Measurements from ENCODE around the gene WAC.

- TF ChIP-seq CTCF (IDR thresholded peaks at IDR 0.05) (no peak), POLR2A (IDR thresholded peaks at IDR 0.05) (no peak)
These were observed 105.5 kb downstream of the WAC start for GRCh38 chr10:28638392-28638791.

Data from body of pancreas (tissue), 4 donors.